Mesothelial cell of epicardium (in vitro differentiated cells): Measurements from ENCODE around the gene GP2. TPM values are rescaled to one million over a fixed set of nuclear protein-coding genes. Genes with fewer than 3 reads are reported as not detected.

ENCODE experiments used
- DNase-seq, 2 experiments: peaks; one replicate each; pipeline ENCODE4 v3.0.0; 2021; ENCODE audit warnings: low spot score in 2 of 2; ENCODE audit not compliant: unreplicated experiment in 2 of 2
- H3K27ac Mint-ChIP-seq: 2 replicates; pipeline ENCODE4 v1.8.0; 2021; ENCODE audit warnings: mixed read lengths
- H3K27me3 Mint-ChIP-seq: 2 replicates; pipeline ENCODE4 v1.8.0; 2021; ENCODE audit warnings: low read depth, mixed read lengths
- H3K36me3 Mint-ChIP-seq: 2 replicates; pipeline ENCODE4 v1.8.0; 2021; ENCODE audit warnings: mixed read lengths
- H3K4me1 Mint-ChIP-seq: 2 replicates; pipeline ENCODE4 v1.8.0; 2021; ENCODE audit warnings: mixed read lengths
- H3K4me3 Mint-ChIP-seq: 2 replicates; pipeline ENCODE4 v1.8.0; 2021; ENCODE audit warnings: mild to moderate bottlenecking, moderate library complexity, mixed read lengths
- H3K9me3 Mint-ChIP-seq: 2 replicates; pipeline ENCODE4 v1.8.0; 2021; ENCODE audit warnings: mixed read lengths
- CTCF ChIP-seq: fragments of 200-600 bp; sonication (generic); IDR thresholded peaks from one replicate; pipeline ENCODE4 v1.5.0; 2021; ENCODE audit warnings: antibody characterized with exemption; ENCODE audit not compliant: unreplicated experiment
- total RNA-seq: library from RNA; stranded (reverse); gene quantifications from 3 replicates; pipeline ENCODE4 v1.2.1, GENCODE V29; 2021

Gene GP2
- total RNA-seq: not detected in 3 replicates

GRCh38 chr16:20327444-20328041, at the start of gene GP2:
Gene GP2, minus strand, starts transcription at chr16:20327513. Its CDS starts 1,082 bp downstream, at chr16:20326431.
- H3K36me3 Mint-ChIP-seq: no peaks in the 10 kb centered on the region
- DNase-seq: no peak
- H3K4me3 Mint-ChIP-seq: no peak within 1 kb of the TSS
- H3K27ac Mint-ChIP-seq: no peak within 1 kb of the TSS
- no peaks in the 10 kb centered on the region for H3K4me1 Mint-ChIP-seq
- peaks cover 32% of the 10 kb centered on the region for H3K27me3 Mint-ChIP-seq
- no peak for TF ChIP-seq CTCF
- H3K9me3 Mint-ChIP-seq: no peaks in the 10 kb centered on the region

- TF ChIP-seq CTCF: no peak
- no peak overlapping the region for H3K27ac Mint-ChIP-seq
- H3K4me3 Mint-ChIP-seq: no peak overlapping the region
- H3K4me1 Mint-ChIP-seq: no peaks in the 10 kb centered on the region
- DNase-seq: no peak
- H3K27me3 Mint-ChIP-seq: peaks cover 49% of the 10 kb centered on the region
- no peaks in the 10 kb centered on the region for H3K9me3 Mint-ChIP-seq
- no peaks in the 10 kb centered on the region for H3K36me3 Mint-ChIP-seq
These were observed 45.4 kb upstream of the GP2 start for GRCh38 chr16:20372701-20373100.

DNA sequence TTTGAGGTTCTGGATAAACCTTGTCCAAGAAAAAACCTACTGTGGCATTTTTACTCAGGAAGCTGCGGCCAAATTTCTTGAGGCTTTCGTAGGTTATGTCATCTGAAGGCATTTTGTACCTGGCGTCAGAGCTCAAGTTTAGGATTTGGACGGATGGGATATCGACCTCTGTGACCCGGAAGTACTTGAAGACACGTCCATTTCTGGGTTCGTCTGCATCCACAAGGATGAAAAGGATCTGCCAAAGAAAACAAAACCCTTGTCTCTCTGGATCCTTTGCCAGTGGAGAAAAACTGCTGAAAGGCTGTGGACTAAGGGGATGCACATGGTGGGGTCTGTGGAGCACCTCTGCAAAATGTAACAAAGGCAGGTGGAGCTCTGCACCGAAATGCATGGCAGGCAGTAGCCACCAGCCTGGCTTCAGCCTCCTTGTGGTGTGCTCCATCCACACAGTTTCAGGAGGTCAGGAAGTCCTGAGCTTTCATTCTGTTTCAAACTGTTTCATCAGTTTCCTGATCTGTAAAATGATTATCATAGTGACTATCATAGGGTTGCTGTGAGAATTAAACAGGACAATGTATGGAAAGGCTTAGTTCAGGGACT, 42.2 kb upstream of the GP2 start:
- Mint-ChIP-seq H3K4me1 (no peaks in the 10 kb centered on the region), H3K4me3 (no peak overlapping the region), H3K27me3 (peaks cover 46% of the 10 kb centered on the region), H3K9me3 (no peaks in the 10 kb centered on the region), H3K36me3 (no peaks in the 10 kb centered on the region), H3K27ac (no peak overlapping the region)
- DNase-seq: no peak
- no peak for TF ChIP-seq CTCF

- DNase-seq: no peak
- Mint-ChIP-seq H3K36me3 (no peaks in the 10 kb centered on the region), H3K4me1 (no peaks in the 10 kb centered on the region), H3K9me3 (no peaks in the 10 kb centered on the region), H3K27ac (no peak overlapping the region), H3K27me3 (peaks cover 36% of the 10 kb centered on the region), H3K4me3 (no peak overlapping the region)
- TF ChIP-seq CTCF: no peak
These were observed 36.7 kb upstream of the GP2 start for GRCh38 chr16:20364051-20364450.

DNA sequence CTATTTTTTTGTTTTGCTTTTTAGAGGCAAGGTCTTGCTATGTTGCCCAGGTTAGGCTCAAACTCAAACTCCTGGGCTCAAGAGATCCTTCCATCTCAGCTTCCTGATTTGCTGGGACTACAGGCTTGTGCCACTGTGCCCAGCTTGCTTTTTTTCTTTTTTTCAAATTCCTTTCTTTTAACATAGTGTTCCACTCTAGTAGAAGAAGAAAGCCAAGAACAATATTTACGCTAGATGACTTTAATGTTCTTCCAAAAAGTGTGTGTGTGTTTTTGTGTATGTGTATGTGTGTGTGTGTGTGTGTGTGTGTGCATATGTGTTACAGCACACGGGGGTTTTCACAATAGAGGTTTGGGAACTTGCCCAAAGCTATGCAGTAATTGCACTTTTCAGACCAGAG, 35.9 kb upstream of the GP2 start:
- Mint-ChIP-seq H3K27me3 (peaks cover 35% of the 10 kb centered on the region), H3K4me3 (no peak overlapping the region), H3K27ac (no peak overlapping the region), H3K9me3 (no peaks in the 10 kb centered on the region), H3K36me3 (no peaks in the 10 kb centered on the region), H3K4me1 (no peaks in the 10 kb centered on the region)
- no peak for TF ChIP-seq CTCF
- no peak for DNase-seq
